Left ventricle myocardium inferior (tissue), 1 donor: ENCODE measurements around the gene MAP1LC3B2. TPM values are rescaled to one million over a fixed set of nuclear protein-coding genes. Genes with fewer than 3 reads are reported as not detected.
A peak's percentile ranks its signal among the peaks of the same experiment; 100 is the strongest.

ENCODE experiments used
- DNase-seq: peaks from one replicate; pipeline ENCODE4 v3.0.0-alpha.2; 2020
- H3K27ac ChIP-seq: fragments of 200-600 bp; replicated peaks from 2 replicates; pipeline ENCODE4 v1.8.0; 2021
- H3K27me3 ChIP-seq: fragments of 200-600 bp; 2 replicates; pipeline ENCODE4 v1.8.0; 2021; ENCODE audit warnings: low read depth
- H3K36me3 ChIP-seq: fragments of 200-600 bp; 2 replicates; pipeline ENCODE4 v1.8.0; 2021
- H3K4me1 ChIP-seq: fragments of 200-600 bp; 2 replicates; pipeline ENCODE4 v1.8.0; 2021
- H3K4me3 ChIP-seq: fragments of 200-600 bp; 2 replicates; pipeline ENCODE4 v1.8.0; 2021; ENCODE audit warnings: mild to moderate bottlenecking, moderate library complexity
- H3K9me3 ChIP-seq: fragments of 200-600 bp; replicated peaks from 2 replicates; pipeline ENCODE4 v1.8.0; 2021
- intact Hi-C: fragments of 100-400 bp; cut with micrococcal nuclease; formaldehyde crosslinking; loops from one replicate; pipeline ENCODE4 v1.11.0; 2022
- total RNA-seq: library from RNA; stranded (reverse); fragmentation: NEBNext Ultra II Directional; extraction: Animal tissue kit (Norgen Biotek cat#: 25700); gene quantifications from one replicate; pipeline ENCODE4 v1.2.1, GENCODE V29; 2021
- TF ChIP-seq, protein P1 (sequence below): fragments of 200-600 bp; IDR thresholded peaks from 2 replicates; pipeline ENCODE4 v1.8.0; 2021; ENCODE audit warnings: antibody characterized with exemption, mild to moderate bottlenecking, borderline replicate concordance
- donor health status: DM: no; HTN: yes; CAD: no; lungs with severe emphysema.

MAP1LC3B2 gene
- total RNA-seq, 1 donor from 2014 or later, result 2.9 TPM

DNA sequence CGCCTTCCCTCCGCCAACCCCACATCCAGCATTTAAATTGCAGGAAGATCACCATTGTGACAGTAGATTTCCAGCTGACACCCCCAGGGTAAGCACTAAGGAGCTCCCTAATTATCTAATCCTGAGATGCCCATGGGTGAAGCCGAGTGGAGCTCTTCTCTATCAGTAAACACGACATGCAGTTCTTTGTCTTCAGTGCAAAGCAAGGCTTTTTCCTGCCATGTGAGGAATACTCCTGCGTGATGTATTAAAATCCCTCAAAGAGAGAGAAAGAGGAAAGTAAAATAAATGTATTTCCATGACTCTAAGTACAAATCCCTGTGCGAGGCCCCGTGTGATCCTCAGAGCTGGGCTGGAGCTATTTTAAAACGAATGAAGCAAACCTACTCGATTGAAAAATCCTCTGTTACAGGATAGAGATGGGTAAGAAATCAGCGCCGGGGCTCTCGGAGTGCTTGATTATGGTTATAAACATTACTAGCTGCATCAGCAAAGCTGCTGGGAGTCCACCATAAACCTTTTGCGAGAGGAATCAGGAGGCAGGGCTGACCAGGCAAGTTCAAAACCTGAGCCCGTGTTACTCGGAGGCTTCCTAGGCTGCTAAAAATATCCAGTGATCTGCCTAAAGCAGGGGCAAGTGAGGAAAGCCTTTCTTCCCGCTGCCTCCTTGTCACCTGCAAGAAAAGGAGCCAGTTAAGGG, 61.5 kb downstream of the MAP1LC3B2 start:
- Histone ChIP-seq H3K4me3 (peak overlapping the region; percentile 29), H3K4me1 (peaks cover 21% of the 10 kb centered on the region), H3K27ac (peak overlapping the region; percentile 58), H3K9me3 (peaks cover 27% of the 10 kb centered on the region), H3K36me3 (no peaks in the 10 kb centered on the region), H3K27me3 (peaks cover 14% of the 10 kb centered on the region)
- TF ChIP-seq, protein P1, sequence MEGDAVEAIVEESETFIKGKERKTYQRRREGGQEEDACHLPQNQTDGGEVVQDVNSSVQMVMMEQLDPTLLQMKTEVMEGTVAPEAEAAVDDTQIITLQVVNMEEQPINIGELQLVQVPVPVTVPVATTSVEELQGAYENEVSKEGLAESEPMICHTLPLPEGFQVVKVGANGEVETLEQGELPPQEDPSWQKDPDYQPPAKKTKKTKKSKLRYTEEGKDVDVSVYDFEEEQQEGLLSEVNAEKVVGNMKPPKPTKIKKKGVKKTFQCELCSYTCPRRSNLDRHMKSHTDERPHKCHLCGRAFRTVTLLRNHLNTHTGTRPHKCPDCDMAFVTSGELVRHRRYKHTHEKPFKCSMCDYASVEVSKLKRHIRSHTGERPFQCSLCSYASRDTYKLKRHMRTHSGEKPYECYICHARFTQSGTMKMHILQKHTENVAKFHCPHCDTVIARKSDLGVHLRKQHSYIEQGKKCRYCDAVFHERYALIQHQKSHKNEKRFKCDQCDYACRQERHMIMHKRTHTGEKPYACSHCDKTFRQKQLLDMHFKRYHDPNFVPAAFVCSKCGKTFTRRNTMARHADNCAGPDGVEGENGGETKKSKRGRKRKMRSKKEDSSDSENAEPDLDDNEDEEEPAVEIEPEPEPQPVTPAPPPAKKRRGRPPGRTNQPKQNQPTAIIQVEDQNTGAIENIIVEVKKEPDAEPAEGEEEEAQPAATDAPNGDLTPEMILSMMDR, result no peak
- DNase-seq, result no peak
- intact Hi-C loops, result no loop called here

DNA sequence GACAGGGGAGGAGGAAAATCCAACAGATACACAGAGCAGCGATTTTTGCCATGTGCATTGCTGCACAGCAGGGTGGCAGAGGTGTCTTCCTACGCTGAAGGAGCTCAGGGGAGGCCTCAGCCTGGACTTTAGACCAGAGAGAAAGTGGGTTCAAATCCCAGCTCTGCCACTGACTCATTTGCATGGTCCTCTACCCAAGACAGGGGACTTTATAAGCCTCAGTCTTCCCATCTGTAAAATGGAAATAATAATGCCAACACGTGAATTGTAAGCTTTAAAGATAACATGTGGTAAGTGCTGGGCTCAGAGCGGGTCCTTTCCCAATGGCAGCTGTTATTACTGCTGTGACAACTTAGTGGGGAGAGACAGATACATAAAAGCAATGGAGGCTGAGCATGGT, 62.0 kb downstream of the MAP1LC3B2 start:
- peaks cover 9% of the 10 kb centered on the region for H3K27me3 ChIP-seq
- TF ChIP-seq, protein P1, result no peak
- H3K27ac ChIP-seq, result peak overlapping the region; percentile 58
- H3K36me3 ChIP-seq, result no peaks in the 10 kb centered on the region
- DNase-seq, result no peak
- no peak overlapping the region for H3K4me3 ChIP-seq
- H3K4me1 ChIP-seq, result peaks cover 21% of the 10 kb centered on the region
- H3K9me3 ChIP-seq, result peaks cover 27% of the 10 kb centered on the region
- intact Hi-C loops, result no loop called here

GRCh38 chr12:116624516-116624915, 65.3 kb downstream of the MAP1LC3B2 start:
- Histone ChIP-seq H3K36me3 (no peaks in the 10 kb centered on the region), H3K9me3 (peaks cover 20% of the 10 kb centered on the region), H3K4me3 (no peak overlapping the region), H3K27me3 (no peaks in the 10 kb centered on the region), H3K4me1 (peaks cover 21% of the 10 kb centered on the region), H3K27ac (no peak overlapping the region)
- DNase-seq, result no peak
- intact Hi-C loops, result no loop called here
- TF ChIP-seq, protein P1, result no peak

DNA sequence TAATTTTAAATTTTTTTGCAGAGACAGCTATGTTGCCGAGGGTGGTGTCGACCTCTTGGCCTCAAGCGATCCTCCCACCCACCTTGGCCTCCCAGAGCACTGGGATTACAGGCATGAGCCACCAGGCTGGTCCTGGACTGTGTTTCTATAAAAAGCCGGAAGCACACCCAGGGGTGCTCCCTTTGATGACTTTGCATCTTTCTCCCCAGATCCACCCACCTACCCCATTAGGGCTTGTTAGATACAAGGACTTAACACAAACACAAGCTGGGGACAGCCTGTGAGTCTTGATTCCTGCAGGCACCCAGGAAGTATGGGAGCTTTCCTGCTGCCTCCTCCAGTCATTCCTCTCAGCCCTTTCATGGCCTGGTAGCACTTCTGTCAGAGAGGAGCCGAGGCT, 67.0 kb downstream of the MAP1LC3B2 start:
- no peak for DNase-seq
- TF ChIP-seq, protein P1, result no peak
- Histone ChIP-seq H3K4me1 (peaks cover 4% of the 10 kb centered on the region), H3K9me3 (peaks cover 20% of the 10 kb centered on the region), H3K27me3 (no peaks in the 10 kb centered on the region), H3K36me3 (no peaks in the 10 kb centered on the region), H3K4me3 (no peak overlapping the region), H3K27ac (no peak overlapping the region)
- intact Hi-C loops, result no loop called here

Other genes with a start within 250 kb of the MAP1LC3B2 start
- gene SPRING1, start 178.7 kb downstream of the MAP1LC3B2 start, total RNA-seq, result 11.0 TPM
- 0.66 TPM for gene RNFT2, start 178.9 kb downstream of the MAP1LC3B2 start, total RNA-seq